Measurements from ENCODE around the gene RPL27. TPM values are rescaled to one million over a fixed set of nuclear protein-coding genes. Genes with fewer than 3 reads are reported as not detected.

RPL27 gene
- total and polyA plus RNA-seq, 2 of the 4 experiments (the other 2 are of a cell fraction) = 1,595 to 2,806 TPM

DNA sequence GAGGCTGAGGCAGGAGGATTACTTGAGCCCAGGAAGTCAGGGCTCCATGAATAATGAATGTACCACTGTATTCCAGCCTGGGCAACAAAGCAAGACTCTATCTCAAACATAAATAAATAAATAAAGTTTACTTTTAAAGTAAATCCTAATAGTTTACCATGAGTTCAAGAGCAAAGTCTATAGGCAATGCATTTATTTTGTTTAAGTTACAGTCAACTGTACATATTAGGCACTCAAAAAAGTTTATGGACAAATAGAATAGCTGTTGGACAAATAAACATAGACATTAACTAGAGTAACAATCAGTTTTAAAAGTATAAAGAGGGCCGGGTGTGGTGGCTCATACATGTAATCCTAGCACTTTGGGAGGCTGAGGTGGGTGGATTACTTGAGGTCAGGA is 30.3 kb upstream of the RPL27 start:
- Histone ChIP-seq H3K4me1 (ENCODE audit: control insufficient read depth, insufficient read depth, low read length) (peaks cover 5% of the 10 kb centered on the region), H3K56ac (ENCODE audit: extremely low read depth, insufficient read depth, low read length) (no peak overlapping the region), H3K18ac (ENCODE audit: low read depth, low read length) (no peak overlapping the region), H3K27ac (ENCODE audit: insufficient read depth, low read length) (no peak overlapping the region), H3K23ac (ENCODE audit: low read depth, low read length) (no peak overlapping the region), H4K5ac (ENCODE audit: low read depth, low read length) (no peak overlapping the region), H4K91ac (ENCODE audit: insufficient read depth, low read depth, low read length) (no peak overlapping the region), H2BK5ac (ENCODE audit: low read depth, low read length, poor library complexity, severe bottlenecking) (no peak overlapping the region), H3K9ac (ENCODE audit: low read depth, low read length) (no peak overlapping the region), H2AK5ac (ENCODE audit: low read depth, low read length) (no peak overlapping the region), H2BK15ac (ENCODE audit: low read depth, low read length) (no peak overlapping the region), H3K27me3 (ENCODE audit: control insufficient read depth, insufficient read depth, low read length) (no peaks in the 10 kb centered on the region), H2AK9ac (replicated peaks; ENCODE audit: low read depth, low read length, poor library complexity) (no peak overlapping the region), H3K79me1 (ENCODE audit: low read depth in 1 of 2, low read length in 2 of 2) (peaks cover 9 to 26% of the 10 kb centered on the region in 2 experiments; a peak in 3 of 4 replicates), H2BK20ac (ENCODE audit: low read depth, low read length) (no peak overlapping the region), H3K9me3 (ENCODE audit: control insufficient read depth, insufficient read depth, low read length) (no peaks in the 10 kb centered on the region), H4K20me1 (ENCODE audit: insufficient read depth, low read length) (no peaks in the 10 kb centered on the region), H3K36me3 (ENCODE audit: control insufficient read depth, insufficient read depth, low read length) (no peaks in the 10 kb centered on the region), H3K9me1 (ENCODE audit: insufficient read depth, low read length) (no peaks in the 10 kb centered on the region), H3K4ac (ENCODE audit: low read depth, low read length) (no peak overlapping the region), H2BK120ac (ENCODE audit: low read depth, low read length) (no peak overlapping the region), H3K14ac (replicated peaks; ENCODE audit: low read depth, low read length) (no peak overlapping the region), H4K8ac (ENCODE audit: low read depth in 2 of 2, low read length in 2 of 2) (no peak overlapping the region), H3K4me2 (ENCODE audit: low read depth, low read length) (no peak overlapping the region), H3K4me3 (ENCODE audit: insufficient read depth, low read depth, low read length) (no peak overlapping the region), H2AFZ (replicated peaks; ENCODE audit: low read length, poor library complexity) (no peak overlapping the region)
- in situ Hi-C loops (cut with MboI; ENCODE audit: low sequenced_read_pairs) (loop anchor here (25.0 kb wide), 1 partner anchor 94 kb away; no protein-coding TSS in a partner anchor), dilution Hi-C loops (cut with HindIII; ENCODE audit: low sequenced_read_pairs, unreplicated experiment) (no loop called here), intact Hi-C loops (cut with micrococcal nuclease) (no loop called here)
- BruUV-seq (replicated peaks) = no TSS peak
- ChIA-PET POLR2A (ENCODE audit: unreplicated experiment) (no interaction called here), CTCF (interaction anchor here (0.6 to 1.9 kb wide), 2 partner anchors 30 to 37 kb away, joined by 3 to 9 read pairs; partner anchors contain the start of gene RPL27)
- no peak for DNase-seq
- no peak for TF ChIP-seq CEBPB (IDR thresholded peaks at IDR 0.05; ENCODE audit: low read depth, low read length)
- no peak for TF ChIP-seq MAFK (IDR thresholded peaks at IDR 0.05; ENCODE audit: low read depth, low read length)
- TF ChIP-seq, protein P1, sequence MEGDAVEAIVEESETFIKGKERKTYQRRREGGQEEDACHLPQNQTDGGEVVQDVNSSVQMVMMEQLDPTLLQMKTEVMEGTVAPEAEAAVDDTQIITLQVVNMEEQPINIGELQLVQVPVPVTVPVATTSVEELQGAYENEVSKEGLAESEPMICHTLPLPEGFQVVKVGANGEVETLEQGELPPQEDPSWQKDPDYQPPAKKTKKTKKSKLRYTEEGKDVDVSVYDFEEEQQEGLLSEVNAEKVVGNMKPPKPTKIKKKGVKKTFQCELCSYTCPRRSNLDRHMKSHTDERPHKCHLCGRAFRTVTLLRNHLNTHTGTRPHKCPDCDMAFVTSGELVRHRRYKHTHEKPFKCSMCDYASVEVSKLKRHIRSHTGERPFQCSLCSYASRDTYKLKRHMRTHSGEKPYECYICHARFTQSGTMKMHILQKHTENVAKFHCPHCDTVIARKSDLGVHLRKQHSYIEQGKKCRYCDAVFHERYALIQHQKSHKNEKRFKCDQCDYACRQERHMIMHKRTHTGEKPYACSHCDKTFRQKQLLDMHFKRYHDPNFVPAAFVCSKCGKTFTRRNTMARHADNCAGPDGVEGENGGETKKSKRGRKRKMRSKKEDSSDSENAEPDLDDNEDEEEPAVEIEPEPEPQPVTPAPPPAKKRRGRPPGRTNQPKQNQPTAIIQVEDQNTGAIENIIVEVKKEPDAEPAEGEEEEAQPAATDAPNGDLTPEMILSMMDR (conservative IDR thresholded peaks at IDR 0.05; ENCODE audit: low read depth, low read length) = no peak
- TF ChIP-seq RFX5 (IDR thresholded peaks at IDR 0.05; ENCODE audit: low read depth, low read length) = no peak
- no peak for TF ChIP-seq RCOR1 (IDR thresholded peaks at IDR 0.05; ENCODE audit: insufficient replicate concordance, low read length)
- TF ChIP-seq FOS (IDR thresholded peaks at IDR 0.05; ENCODE audit: low read depth, low read length) = no peak
- no peak for TF ChIP-seq NFE2L2 (IDR thresholded peaks at IDR 0.05; ENCODE audit: low read depth, low read length)
- TF ChIP-seq MXI1 (IDR thresholded peaks at IDR 0.05; ENCODE audit: borderline replicate concordance, low read depth, low read length) = no peak
- TF ChIP-seq MAZ (IDR thresholded peaks at IDR 0.05; ENCODE audit: borderline replicate concordance, low read depth, low read length) = no peak
- no peak for TF ChIP-seq SMC3 (IDR thresholded peaks at IDR 0.05; ENCODE audit: low read depth, low read length)
- no peak for TF ChIP-seq BHLHE40 (IDR thresholded peaks at IDR 0.05; ENCODE audit: low read depth, low read length)
- TF ChIP-seq, protein P2, sequence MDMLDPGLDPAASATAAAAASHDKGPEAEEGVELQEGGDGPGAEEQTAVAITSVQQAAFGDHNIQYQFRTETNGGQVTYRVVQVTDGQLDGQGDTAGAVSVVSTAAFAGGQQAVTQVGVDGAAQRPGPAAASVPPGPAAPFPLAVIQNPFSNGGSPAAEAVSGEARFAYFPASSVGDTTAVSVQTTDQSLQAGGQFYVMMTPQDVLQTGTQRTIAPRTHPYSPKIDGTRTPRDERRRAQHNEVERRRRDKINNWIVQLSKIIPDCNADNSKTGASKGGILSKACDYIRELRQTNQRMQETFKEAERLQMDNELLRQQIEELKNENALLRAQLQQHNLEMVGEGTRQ (IDR thresholded peaks at IDR 0.05; ENCODE audit: low read depth, low read length) = no peak
- ATAC-seq (ENCODE audit: low read depth) = no peak
- WGBS, 2 experiments (ENCODE audit: extremely low coverage in 2 of 2, insufficient read length in 1 of 2) = no CpG with 5 or more reads among the region's 1 CpG

All from IMR-90 (cell line).